MG63 (cell line): ENCODE results near the gene CCNE1. TPM values are rescaled to one million over a fixed set of nuclear protein-coding genes. Genes with fewer than 3 reads are reported as not detected.
A peak's percentile ranks its signal among the peaks of the same experiment; 100 is the strongest.
"Not testable (repeated sequence)": the region's sequence is repeated elsewhere in the genome, so short reads cannot be mapped to it uniquely, and the experiment has no call there.

Source experiments
- DNase-seq: peaks from one replicate; pipeline ENCODE4 v3.0.0-alpha.2; 2020
- H3K27me3 ChIP-seq: fragments of 250-450 bp; sonication (Bioruptor Pico); 2 replicates; pipeline ENCODE4 v1.5.1; 2020; ENCODE audit warnings: mild to moderate bottlenecking, moderate library complexity
- H3K36me3 ChIP-seq: fragments of 250-450 bp; sonication (Bioruptor Pico); 2 replicates; pipeline ENCODE4 v1.5.1; 2020; ENCODE audit warnings: mild to moderate bottlenecking, moderate library complexity
- H3K4me3 ChIP-seq: fragments of 250-450 bp; sonication (Bioruptor Pico); 2 replicates; pipeline ENCODE4 v1.5.1; 2020; ENCODE audit warnings: mild to moderate bottlenecking, moderate library complexity
- H3K9me3 ChIP-seq: fragments of 250-450 bp; sonication (Bioruptor Pico); 2 replicates; pipeline ENCODE4 v1.5.1; 2020; ENCODE audit warnings: mild to moderate bottlenecking, moderate library complexity
- total RNA-seq: library from RNA; depleted of rRNA; stranded (reverse); fragments of >200 nt; shearing (Covaris generic); gene quantifications from 2 replicates; pipeline ENCODE4 v1.2.3, GENCODE V29; 2014; ENCODE audit warnings: low replicate concordance

The CCNE1 gene
- total RNA-seq, 1 experiment from 2014 or later, result 11.3 TPM

DNA sequence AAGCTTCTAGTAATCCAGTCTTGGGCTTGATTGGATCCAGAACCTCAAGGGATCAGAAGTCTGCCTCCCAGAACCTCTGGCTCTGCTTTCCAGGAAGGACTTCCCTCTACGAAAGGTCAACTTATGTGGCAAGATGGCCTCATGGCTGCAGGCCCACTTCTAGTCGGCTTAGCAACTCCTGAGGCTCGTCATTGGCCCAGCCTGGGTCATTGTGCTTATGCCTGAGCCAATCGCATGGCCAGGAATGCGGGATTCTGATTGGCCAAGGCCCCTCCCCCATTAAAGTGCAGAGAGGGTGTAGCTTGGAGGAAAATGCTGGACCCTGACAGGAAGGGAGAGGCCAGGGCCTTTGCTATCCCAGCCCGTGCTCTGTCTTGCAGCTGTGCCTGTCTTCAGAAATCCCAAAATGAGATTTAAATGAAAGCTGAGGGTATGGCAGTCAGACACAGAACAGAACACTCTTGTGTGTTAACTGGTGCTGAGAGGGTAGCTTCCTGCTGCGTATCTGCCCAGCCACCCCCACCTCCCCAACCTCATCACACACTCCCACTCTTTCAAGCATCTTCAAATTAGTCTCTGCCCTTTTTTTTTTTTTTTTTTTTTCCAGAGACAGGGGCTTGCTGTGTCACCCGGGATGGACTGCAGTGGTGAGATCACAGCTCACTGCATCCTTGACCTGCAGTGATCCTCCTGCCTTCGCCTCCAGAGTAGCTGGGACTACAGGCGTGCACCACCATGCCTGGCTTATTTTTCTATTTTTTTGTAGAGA, 5.5 kb upstream of the CCNE1 start:
- H3K36me3 ChIP-seq, result no peaks in the 10 kb centered on the region
- DNase-seq, result peak; percentile 71
- no peaks in the 10 kb centered on the region for H3K9me3 ChIP-seq
- no peaks in the 10 kb centered on the region for H3K27me3 ChIP-seq
- H3K4me3 ChIP-seq, result no peak overlapping the region

DNA sequence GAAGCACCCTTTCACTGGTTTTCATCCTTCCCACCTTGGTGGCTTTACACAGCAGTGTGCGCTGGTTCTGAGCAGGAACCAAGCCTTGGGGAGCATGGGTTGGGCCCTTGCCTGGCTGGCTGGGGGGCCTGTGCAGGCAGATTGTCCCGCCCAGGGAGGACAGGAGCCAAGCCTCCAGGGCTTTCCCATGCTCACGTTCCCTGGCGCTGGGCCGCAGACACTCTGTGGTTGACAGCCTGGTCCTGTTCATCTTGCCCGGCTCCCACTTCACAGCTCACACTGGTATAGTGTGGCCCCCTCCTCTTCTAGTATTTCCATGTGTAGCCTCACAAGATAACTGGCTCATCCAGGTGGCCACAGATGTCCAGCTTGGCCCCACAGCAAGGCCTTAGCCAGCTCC, 4.6 kb upstream of the CCNE1 start:
- H3K9me3 ChIP-seq, result no peaks in the 10 kb centered on the region
- no peaks in the 10 kb centered on the region for H3K27me3 ChIP-seq
- no peak for DNase-seq
- H3K36me3 ChIP-seq, result no peaks in the 10 kb centered on the region
- H3K4me3 ChIP-seq, result no peak overlapping the region

GRCh38 chr19:29807870-29808405, 3.9 kb upstream of the CCNE1 start:
- no peaks in the 10 kb centered on the region for H3K27me3 ChIP-seq
- no peak for DNase-seq

DNA sequence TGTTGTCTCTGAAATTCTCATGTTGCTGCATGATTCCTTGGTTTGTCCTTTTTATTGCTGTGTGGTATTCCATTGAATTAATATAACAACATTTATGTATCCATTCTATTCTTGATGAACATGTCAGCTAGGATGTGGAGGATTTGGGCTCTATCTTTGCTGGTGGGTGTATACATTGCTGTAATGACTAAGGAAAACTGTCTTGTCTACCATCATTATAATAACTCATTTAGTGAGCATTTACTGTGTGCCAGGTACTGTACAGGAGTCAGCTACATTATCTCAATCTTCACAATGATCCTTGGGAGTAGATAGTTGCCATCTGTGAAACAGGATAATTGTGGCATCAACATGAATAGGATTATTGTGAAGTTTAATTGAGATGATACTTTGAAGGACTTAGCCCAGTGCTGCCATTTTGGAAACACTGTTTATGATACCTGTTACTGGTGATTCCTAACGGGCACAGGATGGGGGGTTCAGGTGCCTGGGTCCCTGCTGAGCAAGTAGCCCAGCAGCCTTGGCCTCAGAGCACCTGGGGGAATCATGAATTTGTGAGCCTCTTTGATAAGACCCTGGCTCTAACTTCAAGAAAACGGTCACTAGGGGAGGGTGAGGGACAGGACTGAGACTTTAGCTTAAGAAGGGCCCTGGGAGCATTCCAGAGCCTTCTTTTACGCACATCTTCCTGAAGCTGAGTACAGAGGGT, 1.8 kb upstream of the CCNE1 start:
- no peak for DNase-seq
- no peaks in the 10 kb centered on the region for H3K27me3 ChIP-seq
- H3K36me3 ChIP-seq, result peaks cover 6% of the 10 kb centered on the region; the same call in 1 of the 2 replicates
- no peaks in the 10 kb centered on the region for H3K9me3 ChIP-seq
- H3K4me3 ChIP-seq, result no peak overlapping the region

More at GRCh38 chr19:29807870-29808405, 3.9 kb upstream of the CCNE1 start:
- H3K9me3 ChIP-seq, result no peaks in the 10 kb centered on the region
- no peak overlapping the region for H3K4me3 ChIP-seq
- 0 out of 2 replicates have a peak, but pooled peaks cover 2% of the 10 kb centered on the region for H3K36me3 ChIP-seq

DNA sequence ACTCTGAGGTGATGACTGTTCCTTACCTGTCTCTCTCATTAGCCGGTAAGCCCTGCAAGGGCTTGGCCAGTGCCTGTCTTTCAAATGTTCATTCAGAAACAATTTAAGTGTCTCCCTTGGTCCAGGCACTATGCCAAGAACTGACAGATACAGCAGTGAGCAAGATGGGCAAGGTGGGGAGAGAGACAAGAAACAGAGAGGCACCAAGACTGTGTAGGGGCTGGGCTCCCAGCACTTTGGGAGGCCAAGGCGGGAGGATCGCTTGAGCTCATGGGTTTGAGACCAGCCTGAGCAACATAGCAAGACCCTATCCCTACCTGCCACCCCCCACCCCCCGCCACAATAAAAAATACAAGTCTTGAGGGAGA, 1.3 kb upstream of the CCNE1 start:
- Histone ChIP-seq H3K27me3 (no peaks in the 10 kb centered on the region), H3K4me3 (no peak overlapping the region), H3K36me3 (peaks cover 6% of the 10 kb centered on the region; the same call in 1 of the 2 replicates), H3K9me3 (no peaks in the 10 kb centered on the region)
- DNase-seq, result peak; percentile 33

DNA sequence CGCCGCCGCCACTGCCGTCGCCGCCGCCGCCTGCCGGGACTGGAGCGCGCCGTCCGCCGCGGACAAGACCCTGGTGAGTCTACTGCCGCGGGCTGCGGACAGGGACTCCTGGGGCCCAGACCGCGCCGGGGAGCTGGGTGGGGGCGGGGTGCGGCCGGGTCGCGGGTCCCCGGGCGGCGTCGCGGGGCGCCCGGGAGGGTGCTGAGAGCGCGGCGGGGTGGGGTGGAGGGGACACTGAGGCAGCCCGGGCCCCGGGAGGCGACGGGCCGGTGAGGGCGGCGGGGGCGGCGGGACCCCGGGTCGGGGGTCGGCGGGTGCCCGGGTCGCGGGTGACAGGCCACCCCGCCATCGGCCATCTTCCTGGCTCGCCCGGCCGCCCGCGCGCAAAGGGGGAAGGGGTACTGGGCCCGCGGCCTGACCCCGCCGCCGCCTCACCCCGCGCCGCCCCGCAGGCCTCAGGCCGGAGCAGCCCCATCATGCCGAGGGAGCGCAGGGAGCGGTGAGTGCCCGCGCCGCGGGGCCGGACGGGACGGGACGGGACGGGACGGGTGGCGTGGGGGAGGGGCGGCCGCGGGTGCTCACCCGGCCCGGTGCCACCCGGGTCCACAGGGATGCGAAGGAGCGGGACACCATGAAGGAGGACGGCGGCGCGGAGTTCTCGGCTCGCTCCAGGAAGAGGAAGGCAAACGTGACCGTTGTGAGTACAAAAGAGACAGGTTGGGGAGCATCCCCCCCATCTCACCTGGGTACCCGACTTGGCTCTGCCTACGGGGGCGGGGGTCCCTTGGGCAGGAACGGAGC, 489 bp downstream of the CCNE1 start:
- Histone ChIP-seq H3K4me3 (peak overlapping the region; percentile 16; the same call in 1 of the 2 replicates), H3K9me3 (no peaks in the 10 kb centered on the region), H3K27me3 (no peaks in the 10 kb centered on the region), H3K36me3 (peaks cover 9% of the 10 kb centered on the region; the same call in 1 of the 2 replicates)
- DNase-seq, result no peak

GRCh38 chr19:29812881-29813275, 1.1 kb downstream of the CCNE1 start:
- Histone ChIP-seq H3K9me3 (no peaks in the 10 kb centered on the region), H3K27me3 (no peaks in the 10 kb centered on the region), H3K36me3 (peaks cover 12% of the 10 kb centered on the region), H3K4me3 (peak overlapping the region; percentile 16; the same call in 1 of the 2 replicates)
- no peak for DNase-seq

DNA sequence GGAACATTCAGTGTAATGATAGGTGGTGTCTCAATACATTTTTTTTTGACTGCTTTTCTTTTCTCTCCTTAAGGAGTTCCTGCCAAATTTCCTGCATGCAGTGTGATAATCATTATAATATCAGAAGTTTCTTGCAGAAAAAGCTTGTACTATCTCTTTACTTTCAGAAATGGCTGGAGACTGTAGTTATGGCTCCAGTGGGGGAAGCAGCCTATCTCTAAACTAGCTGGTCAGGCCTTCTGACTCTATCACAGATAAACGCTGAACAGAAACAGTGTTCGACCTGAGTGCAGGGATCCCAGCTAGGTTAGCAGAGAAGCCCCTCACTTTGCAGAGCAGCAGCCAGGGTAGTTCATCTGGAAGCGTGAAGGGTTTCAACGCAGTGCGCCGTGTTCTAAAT, 1.9 kb downstream of the CCNE1 start:
- H3K36me3 ChIP-seq, result peaks cover 15% of the 10 kb centered on the region
- no peaks in the 10 kb centered on the region for H3K9me3 ChIP-seq
- H3K4me3 ChIP-seq, result no peak overlapping the region
- no peaks in the 10 kb centered on the region for H3K27me3 ChIP-seq
- DNase-seq, result no peak

GRCh38 chr19:29815231-29815630, 3.4 kb downstream of the CCNE1 start:
- H3K4me3 ChIP-seq, result no peak overlapping the region
- DNase-seq, result no peak
- H3K36me3 ChIP-seq, result peaks cover 15% of the 10 kb centered on the region
- H3K27me3 ChIP-seq, result no peaks in the 10 kb centered on the region
- no peaks in the 10 kb centered on the region for H3K9me3 ChIP-seq

- no peak for DNase-seq
- Histone ChIP-seq H3K4me3 (no peak overlapping the region), H3K36me3 (peaks cover 19% of the 10 kb centered on the region), H3K27me3 (no peaks in the 10 kb centered on the region), H3K9me3 (no peaks in the 10 kb centered on the region)
Measured at GRCh38 chr19:29817316-29817715, 5.5 kb downstream of the CCNE1 start.

- peaks cover 17% of the 10 kb centered on the region for H3K36me3 ChIP-seq
Measured at GRCh38 chr19:29819300-29819699, 7.5 kb downstream of the CCNE1 start.

DNA sequence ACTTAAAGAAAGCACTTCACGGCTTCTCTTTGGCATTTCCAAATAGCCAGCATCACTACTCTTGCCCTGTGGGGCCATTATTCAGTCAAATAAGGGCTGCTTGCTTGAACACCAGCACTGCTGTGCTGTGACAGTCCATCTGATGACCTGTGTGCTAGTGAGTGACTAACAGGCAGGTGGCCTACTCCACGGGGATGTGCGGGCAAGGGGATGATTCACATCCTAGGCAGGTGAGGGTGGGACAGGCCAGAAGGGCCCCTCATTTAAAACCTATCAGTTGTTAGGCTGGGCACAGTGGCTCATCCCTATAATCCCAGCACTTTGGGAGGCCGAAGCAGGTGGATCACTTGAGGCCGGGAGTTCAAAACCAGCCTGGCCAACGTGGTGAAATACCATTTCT, 8.2 kb downstream of the CCNE1 start:
- Histone ChIP-seq H3K27me3 (no peaks in the 10 kb centered on the region), H3K4me3 (no peak overlapping the region), H3K9me3 (no peaks in the 10 kb centered on the region), H3K36me3 (peaks cover 13% of the 10 kb centered on the region)
- no peak for DNase-seq

More at GRCh38 chr19:29819300-29819699, 7.5 kb downstream of the CCNE1 start:
- no peak for DNase-seq
- no peak overlapping the region for H3K4me3 ChIP-seq
- no peaks in the 10 kb centered on the region for H3K27me3 ChIP-seq
- H3K9me3 ChIP-seq, result no peaks in the 10 kb centered on the region

DNA sequence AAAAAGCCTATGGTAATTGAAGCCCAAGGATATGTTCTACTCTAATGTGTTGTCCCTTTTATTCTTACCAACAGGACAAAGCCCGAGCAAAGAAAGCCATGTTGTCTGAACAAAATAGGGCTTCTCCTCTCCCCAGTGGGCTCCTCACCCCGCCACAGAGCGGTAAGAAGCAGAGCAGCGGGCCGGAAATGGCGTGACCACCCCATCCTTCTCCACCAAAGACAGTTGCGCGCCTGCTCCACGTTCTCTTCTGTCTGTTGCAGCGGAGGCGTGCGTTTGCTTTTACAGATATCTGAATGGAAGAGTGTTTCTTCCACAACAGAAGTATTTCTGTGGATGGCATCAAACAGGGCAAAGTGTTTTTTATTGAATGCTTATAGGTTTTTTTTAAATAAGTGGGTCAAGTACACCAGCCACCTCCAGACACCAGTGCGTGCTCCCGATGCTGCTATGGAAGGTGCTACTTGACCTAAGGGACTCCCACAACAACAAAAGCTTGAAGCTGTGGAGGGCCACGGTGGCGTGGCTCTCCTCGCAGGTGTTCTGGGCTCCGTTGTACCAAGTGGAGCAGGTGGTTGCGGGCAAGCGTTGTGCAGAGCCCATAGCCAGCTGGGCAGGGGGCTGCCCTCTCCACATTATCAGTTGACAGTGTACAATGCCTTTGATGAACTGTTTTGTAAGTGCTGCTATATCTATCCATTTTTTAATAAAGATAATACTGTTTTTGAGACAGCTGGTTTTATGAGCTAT, 12.0 kb downstream of the CCNE1 start:
- no peak for DNase-seq
- Histone ChIP-seq H3K36me3 (peaks cover 4% of the 10 kb centered on the region; the same call in 1 of the 2 replicates), H3K27me3 (no peaks in the 10 kb centered on the region), H3K4me3 (no peak overlapping the region), H3K9me3 (no peaks in the 10 kb centered on the region)

- DNase-seq, H3K36me3 ChIP-seq, H3K9me3 ChIP-seq, H3K27me3 ChIP-seq, H3K4me3 ChIP-seq: not testable (repeated sequence)
Measured at GRCh38 chr19:29825263-29825662, 13.5 kb downstream of the CCNE1 start.

DNA sequence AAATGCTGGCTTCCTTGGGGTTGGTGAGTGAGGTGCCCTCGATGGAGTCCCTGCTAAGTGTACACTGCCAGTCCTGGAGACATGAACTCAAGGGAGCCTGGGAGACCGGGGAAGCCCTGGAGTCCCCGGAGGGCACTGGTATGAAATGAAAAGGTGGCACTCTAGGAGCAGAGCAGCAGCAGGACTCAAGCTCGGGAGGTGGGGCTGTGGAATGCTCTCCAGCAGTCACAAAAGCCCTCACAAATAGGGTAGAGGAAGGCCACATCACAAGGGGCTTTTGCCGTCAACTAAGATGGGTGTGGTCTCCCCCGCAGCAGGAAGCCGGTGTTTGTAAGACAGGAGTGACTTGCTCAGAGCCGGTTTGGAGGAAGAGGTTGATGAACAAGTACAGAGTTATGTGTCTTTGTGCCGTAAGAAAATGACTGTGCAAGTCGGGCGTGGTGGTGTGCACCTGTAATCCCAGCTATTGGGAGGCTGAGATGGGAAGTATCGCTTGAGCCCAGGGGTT, 19.3 kb downstream of the CCNE1 start:
- Histone ChIP-seq H3K36me3 (no peaks in the 10 kb centered on the region), H3K9me3 (no peaks in the 10 kb centered on the region), H3K27me3 (no peaks in the 10 kb centered on the region; the same call in 1 of the 2 replicates), H3K4me3 (no peak overlapping the region)
- peak; percentile 42 for DNase-seq

- DNase-seq, result no peak
- Histone ChIP-seq H3K27me3 (no peaks in the 10 kb centered on the region; the same call in 1 of the 2 replicates), H3K36me3 (no peaks in the 10 kb centered on the region), H3K4me3 (no peak overlapping the region), H3K9me3 (no peaks in the 10 kb centered on the region)
Measured at GRCh38 chr19:29831686-29832085, 19.9 kb downstream of the CCNE1 start.
